ENCODE measurements around the gene EZH2.

EZH2 gene

GRCh38 chr7:148761499-148762278 is 122.4 kb downstream of the EZH2 start:
- DNase-seq = no peak

Measured in activated CD4-positive, alpha-beta T cell treated with anti-CD3 and anti-CD28 coated beads, Interleukin-2, amount 50 U/mL, for 1 hour (primary cell).